Testis (tissue), 2 donors: ENCODE data around the gene WHRN.

Experiments
- CTCF ChIP-seq, 3 experiments: fragments of 450-650 bp in 2 of 3; fragments of 200-600 bp in 1 of 3; sonication (generic) in 1 of 3; IDR thresholded peaks; one replicate each; pipeline ENCODE4 v1.5.1; 2016 to 2019; ENCODE audit warnings: antibody characterized with exemption in 3 of 3, mild to moderate bottlenecking in 2 of 3, moderate library complexity in 1 of 3
- POLR2A ChIP-seq: fragments of 450-650 bp; IDR thresholded peaks from one replicate; pipeline ENCODE4 v1.6.1; 2017; ENCODE audit warnings: antibody characterized with exemption, mild to moderate bottlenecking, moderate library complexity

- no peak for TF ChIP-seq CTCF (IDR thresholded peaks at IDR 0.05)
- no peak for TF ChIP-seq POLR2A
These were observed 74.3 kb downstream of the WHRN start for GRCh38 chr9:114431003-114431402.
